HCT116 (cell line): ENCODE results near the gene KCNE1.

Experiments used
- ATF3 ChIP-seq: IDR thresholded peaks from 2 replicates; pipeline ENCODE4 v1.6.1; 2012
- CTCF ChIP-seq, 3 experiments: fragments of 200-600 bp in 1 of 3; sonication (generic) in 1 of 3; IDR thresholded peaks in 2 of 3; conservative IDR thresholded peaks in 1 of 3; 2 replicates each; pipeline ENCODE4 v1.5.1; 2012 to 2017; ENCODE audit warnings: low read depth in 2 of 3, low read length in 2 of 3, antibody characterized with exemption in 1 of 3, borderline replicate concordance in 1 of 3, control low read depth in 1 of 3, mild to moderate bottlenecking in 1 of 3, mixed read lengths in 1 of 3, mixed run types in 1 of 3, moderate library complexity in 1 of 3; ENCODE audit not compliant: insufficient read depth in 1 of 3
- JUND ChIP-seq: IDR thresholded peaks from 2 replicates; pipeline ENCODE4 v1.6.1; 2012
- POLR2A ChIP-seq: IDR thresholded peaks from 2 replicates; pipeline ENCODE4 v1.7.0; 2011; ENCODE audit warnings: borderline replicate concordance; ENCODE audit not compliant: insufficient read depth, insufficient read length; ENCODE audit errors: extremely low read depth
- YY1 ChIP-seq: IDR thresholded peaks from 2 replicates; pipeline ENCODE4 v1.6.1; 2011; ENCODE audit warnings: low read length, low read depth, moderate library complexity, mild to moderate bottlenecking; ENCODE audit not compliant: insufficient replicate concordance; ENCODE audit errors: extremely low read depth

- TF ChIP-seq POLR2A (no peak), YY1 (no peak), CTCF (IDR thresholded peaks at IDR 0.05 in 2 of 3, conservative IDR thresholded peaks at IDR 0.05 in 1 of 3; ENCODE audit: borderline replicate concordance in 1 of 3, insufficient read depth in 1 of 3, low read depth in 2 of 3, low read length in 2 of 3) (no peak), ATF3 (no peak), JUND (peak; percentile 75)
Observed at GRCh38 chr21:34553151-34553952, 41.3 kb upstream of the KCNE1 start.
